CD1c-positive myeloid dendritic cell (primary cell): Measurements from ENCODE around the gene TTF2.

Experiments
- DNase-seq: peaks from one replicate; pipeline ENCODE4 v3.0.0-alpha.2; 2016; ENCODE audit errors: extremely low spot score

TTF2 gene

DNA sequence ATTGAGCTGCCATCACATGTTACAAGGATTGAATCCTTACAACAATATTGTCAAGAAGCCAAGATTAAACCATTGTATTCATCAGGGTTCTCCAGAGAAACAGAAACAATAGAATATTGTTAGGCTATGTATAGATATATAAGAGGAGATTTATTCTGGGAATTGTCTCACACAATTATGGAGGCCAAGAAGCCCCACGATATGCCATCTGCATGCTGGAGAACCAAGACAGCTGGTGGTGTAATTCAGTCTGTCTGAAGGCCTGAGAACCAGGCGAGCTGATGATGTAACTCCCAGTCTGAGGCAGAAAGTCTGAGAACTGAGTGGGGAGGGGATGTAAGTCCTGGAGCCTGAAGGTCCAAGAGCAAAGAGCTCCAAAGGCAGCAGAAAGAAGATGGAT lies 14.5 kb upstream of the TTF2 start:
- DNase-seq: no peak

- DNase-seq: no peak
These were observed 13.3 kb upstream of the TTF2 start for GRCh38 chr1:117046781-117047180.

DNA sequence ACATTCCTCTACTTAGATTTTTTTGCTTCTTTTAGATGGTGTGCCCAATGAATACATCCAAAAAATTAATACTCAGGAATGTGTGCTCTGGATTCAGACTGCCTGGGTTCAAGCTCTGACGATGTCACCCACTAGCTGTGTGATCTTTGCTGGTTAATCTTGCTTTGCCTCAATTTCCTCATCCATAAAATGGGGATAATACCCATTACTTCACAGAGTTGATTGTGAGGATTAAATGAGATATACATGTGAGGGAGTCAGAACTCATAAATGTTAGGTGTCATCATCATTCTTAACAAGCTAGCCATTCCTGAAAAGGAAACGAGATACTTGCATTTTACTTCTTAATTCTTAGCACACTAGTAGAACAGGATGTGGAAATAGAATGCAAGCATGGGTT lies 12.9 kb upstream of the TTF2 start:
- no peak for DNase-seq

DNA sequence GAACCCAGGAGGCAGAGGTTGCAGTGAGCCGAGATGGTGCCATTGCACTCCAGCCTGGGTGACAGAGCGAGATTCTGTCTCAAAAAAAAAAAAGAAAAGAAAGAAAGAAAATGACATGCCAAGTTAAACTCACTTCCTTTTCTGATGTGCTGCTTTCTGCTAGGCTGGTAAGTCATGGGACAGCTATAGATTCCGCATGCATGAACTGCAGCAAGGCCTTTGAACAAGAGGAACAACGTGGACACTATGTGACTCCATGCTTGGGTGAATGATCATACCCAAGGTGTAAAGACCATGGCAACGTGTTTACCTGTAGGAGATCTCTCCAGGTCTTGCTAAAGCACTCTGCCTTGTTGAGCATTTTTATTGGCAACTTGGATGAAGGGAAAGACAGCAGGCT lies 10.3 kb upstream of the TTF2 start:
- DNase-seq: peak; percentile 56

DNA sequence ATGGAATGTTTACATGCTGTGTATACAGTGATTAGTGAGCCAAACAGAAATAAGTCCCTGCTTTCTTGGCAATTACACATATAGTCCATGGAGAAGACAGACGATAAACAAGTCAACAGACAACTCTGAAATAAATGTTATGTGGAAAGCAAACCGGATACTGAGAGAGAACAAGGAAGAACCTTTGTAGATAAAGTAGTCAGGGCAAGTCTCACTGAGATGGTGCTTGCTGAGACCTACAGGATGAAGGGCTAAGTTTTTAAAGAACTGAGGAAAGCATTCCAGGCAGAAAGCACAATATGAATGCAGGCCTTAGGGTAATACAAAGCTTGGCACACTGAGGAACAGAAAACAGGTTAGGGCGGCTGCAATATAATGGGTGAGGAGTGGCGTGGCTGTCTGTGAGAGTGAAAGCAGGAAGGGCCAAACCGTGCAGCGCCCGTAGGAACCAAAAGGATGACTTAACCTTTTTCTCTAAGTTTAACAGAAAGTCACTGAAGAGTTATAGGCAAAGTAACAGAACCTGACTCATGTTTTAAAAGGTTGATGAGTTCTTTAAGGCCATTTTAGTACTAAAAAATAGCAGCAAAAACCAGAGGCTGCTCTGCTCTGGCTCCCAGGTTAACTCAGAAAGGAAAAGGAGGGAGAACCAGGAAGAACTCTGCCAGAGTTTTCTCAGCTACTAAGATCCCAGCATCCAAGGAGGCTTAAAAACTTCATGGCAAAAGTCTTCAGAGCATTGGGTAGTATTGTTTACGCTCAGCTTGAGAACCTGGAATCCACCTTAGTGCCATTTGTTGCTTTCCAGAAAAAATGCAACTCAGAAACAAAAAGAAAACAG lies 8.7 kb upstream of the TTF2 start:
- DNase-seq: peak; percentile 55

DNA sequence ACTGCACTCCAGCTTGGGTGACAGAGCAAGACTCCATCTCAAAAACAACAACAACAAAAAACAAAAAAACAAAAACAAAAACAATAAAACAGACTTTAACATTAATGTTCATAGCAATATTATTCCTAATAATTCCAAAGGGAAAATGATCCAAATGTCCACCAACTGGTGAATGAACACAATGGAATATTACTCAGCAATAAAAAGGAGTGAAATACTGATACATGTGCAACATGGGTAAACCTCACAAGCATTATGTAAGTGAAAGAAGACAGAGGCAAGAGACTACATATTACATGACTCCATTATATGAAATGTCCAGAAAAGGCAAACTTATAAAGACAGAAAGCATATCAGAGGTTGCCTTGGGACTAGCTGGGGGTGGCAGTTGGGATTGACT lies 6.1 kb upstream of the TTF2 start:
- DNase-seq: no peak

DNA sequence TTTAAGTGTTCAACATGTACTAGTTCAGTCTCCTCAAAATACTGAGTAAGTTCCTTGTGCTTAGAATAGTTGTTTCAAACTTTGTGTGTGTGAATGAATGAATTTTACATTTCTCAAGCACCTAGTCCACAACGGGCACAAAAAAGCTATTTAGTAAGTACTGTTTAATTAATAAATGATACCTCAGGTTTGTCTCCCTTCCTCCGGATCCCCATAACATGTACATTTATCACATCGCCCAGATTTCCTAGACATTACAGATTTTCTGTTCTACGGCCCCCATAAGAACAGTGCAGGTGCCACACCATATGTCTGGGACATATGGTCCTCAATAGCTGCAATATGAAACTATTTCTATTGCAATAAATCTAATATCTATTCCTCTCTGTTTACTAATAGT lies 1.3 kb upstream of the TTF2 start:
- no peak for DNase-seq

DNA sequence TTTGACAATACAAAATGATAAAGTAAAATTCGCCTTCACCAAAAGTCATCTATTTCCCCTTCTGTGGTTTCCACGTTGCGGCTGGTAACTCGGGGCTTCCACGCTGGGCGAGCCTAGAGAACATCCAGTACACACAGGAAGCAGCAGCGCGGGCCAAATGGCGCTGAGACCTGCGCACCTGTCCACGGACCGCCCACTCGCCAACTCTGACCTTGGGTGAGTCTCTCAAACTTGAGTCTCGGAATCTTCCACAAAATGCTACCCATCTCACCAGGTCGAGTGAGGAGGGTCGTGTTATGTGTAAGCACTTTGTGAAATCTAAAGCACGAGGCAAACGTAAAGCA lies 820 bp upstream of the TTF2 start:
- peak; percentile 38 for DNase-seq

DNA sequence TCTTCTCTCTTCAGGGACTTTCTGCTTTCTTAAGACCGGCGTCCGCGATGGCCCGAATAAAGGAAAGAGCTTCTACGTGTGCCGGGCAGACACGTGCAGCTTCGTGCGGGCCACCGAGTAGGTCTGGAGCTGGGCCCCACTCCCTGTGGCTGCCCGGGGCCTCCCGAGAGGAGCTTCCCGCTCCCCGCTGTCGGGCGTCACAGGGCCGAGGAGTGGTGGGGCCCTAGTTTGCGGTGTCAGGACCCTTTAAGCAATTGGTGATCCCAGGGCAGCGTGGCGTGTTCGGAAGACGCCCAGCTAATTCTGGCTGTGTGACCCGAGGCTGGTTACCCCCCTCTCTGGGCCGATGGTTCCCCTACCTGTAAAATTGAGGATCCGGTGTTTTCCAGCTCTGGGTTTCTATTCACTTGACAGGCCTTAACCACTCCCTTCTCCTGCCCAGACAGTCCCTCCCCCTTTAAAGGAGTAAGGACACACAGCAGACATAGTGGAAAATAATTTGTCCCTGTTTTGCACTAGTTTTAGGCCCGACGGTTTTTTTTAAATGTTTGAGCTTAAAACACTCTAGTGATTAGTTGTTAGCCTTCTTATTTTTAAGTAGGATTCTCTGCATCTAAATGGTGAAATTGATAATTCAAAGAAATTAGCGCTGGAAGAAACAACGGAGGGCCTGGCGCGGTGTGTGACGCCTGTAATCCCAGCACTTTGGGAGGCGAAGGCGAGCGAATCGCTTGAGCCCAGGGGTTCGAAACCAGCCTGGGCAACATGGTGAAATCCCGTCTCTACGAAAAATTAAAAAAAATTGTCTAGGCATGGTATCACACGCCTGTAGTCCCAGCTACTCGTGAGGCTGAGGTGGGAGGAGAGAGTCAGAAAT lies 553 bp downstream of the TTF2 start:
- peak; percentile 33 for DNase-seq

DNA sequence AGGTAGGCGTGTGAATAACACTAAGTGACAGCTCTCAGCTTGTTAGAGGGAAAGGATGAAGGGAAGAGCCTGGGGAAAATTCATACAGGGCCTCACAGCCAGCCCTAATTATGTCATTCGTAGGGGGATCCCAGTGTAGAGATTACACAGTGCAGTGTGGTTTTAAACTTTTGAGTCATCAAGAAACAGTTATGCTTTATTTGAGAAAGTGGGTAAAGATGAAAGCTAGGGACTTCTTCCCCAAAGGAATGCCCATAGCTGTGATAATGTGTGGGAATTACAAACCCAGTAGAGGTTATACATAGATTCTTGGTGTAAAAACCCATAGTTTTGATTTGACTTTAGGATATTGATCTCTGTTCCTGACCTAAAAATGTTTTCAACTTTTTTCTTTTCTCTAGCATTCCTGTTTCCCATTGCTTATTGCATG lies 1.9 kb downstream of the TTF2 start:
- DNase-seq: peak; percentile 17

- no peak for DNase-seq
These were observed 6.2 kb downstream of the TTF2 start for GRCh38 chr1:117066367-117066766.

DNA sequence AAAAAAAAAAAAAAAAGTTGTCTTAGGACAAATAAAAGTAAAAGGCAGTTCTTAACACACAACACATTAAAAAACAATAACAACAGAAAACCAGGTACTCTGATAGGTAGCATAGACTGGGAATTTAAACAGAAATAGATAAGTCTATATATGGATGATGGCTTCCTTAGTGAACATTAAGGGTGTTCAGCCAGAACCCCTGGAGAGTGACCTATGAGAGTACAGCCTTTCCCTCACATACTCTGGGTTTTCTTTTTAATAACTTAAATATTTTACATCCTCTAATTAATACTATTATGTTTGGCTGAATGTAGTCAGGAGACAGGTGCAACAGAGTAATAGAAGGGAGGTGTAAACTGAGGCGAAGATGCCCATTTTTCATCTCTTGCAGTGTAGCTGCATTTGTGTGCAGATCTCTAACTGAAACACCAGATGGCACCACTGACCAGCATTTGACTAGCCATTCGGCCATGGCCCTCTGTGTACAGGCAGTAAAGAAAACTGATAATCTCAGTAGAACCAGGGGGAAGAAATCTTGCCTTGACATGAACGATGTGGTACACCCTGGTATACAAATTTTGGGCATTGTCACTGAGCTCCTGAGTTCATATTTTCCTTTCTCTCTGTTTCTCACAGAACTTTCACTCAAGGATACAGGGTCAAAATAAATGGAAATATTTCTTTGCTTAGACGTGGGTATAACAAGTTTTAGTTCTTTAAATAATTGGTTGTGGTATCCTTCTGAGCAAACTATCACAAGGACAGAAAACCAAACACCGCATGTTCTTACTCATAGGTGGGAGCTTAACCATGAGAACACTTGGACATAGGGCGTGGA lies 7.6 kb downstream of the TTF2 start:
- peak; percentile 59 for DNase-seq

GRCh38 chr1:117068580-117068979 lies 8.5 kb downstream of the TTF2 start:
- no peak for DNase-seq

DNA sequence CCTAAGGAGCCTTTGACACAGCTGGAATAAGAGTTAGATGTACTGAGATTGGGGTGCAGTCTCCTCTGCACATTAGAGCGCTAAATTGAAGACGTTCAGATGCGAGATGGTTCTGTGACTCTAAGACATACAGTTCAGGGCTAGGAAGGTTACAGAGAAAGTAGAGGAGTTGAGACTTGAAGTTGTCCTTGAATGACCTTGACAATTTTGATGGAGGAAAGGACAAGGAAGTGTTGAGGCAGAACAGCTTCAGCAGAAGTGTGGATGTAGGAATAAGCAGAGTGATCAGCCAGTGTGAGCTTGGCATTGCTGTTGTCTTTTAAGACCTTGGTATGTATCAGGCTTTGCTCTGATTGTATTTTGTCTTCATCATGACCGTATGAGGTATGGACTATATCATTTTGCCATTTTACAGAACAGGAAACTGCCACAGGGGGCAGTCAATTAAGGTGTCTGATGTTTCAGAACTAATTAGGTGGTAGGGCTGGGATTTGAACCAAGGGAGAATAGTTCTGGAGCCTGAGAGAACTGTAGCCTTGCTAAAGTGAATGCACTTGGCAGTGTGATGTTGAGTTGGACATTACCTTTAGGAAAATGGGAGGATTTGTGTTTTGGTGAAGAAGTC lies 9.2 kb downstream of the TTF2 start:
- no peak for DNase-seq

DNA sequence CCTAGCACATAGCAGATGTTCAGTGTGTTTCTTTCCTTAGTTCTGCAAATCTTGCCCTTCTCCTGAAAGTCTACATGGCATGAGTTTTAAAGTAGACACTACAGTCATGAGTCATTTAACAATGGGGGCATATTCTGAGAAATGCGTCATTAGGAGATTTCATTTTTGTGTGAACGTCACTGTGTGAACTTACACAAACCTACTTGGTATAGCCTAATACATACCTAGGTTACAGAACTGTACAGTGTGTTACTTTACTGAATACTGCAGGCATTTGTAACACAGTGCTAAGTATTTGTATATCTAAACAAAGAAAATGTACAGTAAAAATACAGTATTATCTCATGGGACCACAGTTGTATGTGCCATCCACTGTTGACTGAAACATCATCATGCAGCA lies 10.0 kb downstream of the TTF2 start:
- DNase-seq: no peak

DNA sequence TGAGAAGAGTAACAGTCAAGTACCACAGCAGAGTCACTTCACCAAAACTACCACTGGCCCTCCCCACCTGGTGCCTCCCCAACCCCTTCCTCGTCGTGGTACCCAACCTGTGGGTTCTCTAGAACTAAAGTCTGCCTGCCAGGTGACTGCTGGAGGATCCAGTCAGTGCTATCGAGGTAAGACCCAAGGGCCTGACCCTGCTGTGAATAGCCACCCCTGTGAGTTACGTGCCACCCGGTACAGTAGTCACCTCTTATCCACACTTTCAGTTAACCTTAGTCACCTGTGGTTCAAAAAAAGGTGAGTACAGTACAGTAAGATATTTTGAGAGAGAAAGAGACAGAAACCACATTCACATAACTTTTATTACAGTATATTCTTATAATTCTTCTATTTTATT lies 16.5 kb downstream of the TTF2 start:
- no peak for DNase-seq

DNA sequence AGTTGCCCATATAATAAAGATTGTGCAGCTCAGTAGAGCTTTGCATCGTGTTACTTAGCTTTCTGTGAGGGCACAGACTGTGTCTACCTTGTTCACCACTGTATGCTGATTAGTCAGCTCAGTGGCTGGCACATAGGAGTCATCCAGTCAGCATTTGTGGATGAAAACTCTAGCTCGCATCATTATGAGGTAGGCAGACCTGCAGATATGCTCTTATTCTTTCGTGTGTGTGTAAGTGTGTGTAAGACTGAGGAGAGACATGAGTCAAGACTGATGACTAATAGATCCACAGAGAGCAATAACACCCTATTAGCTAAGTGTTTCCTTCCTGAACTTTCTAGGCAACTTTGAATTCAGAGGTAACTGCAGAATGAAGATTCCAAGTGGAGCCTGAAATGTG lies 17.1 kb downstream of the TTF2 start:
- no peak for DNase-seq

- no peak for DNase-seq
These were observed 19.6 kb downstream of the TTF2 start for GRCh38 chr1:117079737-117080136.

DNA sequence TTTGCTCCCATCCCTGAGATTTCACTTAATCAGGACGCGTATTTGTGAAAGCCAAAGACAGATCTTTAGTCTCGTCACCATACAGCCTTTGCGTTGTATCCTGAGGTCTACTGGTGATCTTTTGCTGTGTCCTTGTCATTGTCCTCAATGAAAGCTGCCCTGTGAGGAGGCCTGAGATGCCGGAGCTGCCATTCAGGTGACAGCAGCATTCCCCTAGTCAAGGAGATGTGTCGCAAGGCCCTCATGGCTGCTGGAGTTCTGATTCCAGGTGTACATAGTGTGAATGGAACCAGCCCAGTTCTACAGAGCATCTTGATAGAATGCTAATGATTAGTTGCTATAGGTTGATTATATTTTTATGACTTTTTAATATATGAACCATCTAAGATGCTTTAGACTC lies 24.1 kb downstream of the TTF2 start:
- no peak for DNase-seq

DNA sequence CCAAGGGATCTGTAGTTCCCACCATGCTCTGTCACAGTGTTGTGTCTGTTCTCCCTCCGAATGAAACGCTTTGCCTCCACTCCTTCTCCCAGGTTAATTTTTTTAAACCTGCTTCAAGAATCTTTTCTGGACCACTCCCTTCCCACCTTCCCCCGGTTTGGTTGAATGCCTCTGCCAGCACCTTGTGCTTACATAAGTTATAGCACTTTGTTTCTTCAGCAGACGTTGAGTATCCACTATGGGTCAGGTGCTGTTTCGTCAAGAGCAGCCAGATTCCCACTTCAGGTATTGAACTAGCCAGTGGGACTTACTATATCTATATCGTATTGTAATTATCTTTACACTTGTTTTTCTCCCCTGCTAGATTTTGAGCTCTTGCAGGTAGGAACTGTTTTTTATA lies 27.6 kb downstream of the TTF2 start:
- DNase-seq: no peak

GRCh38 chr1:117089996-117090395 lies 29.9 kb downstream of the TTF2 start:
- DNase-seq: no peak

GRCh38 chr1:117092594-117092993 lies 32.5 kb downstream of the TTF2 start:
- DNase-seq: no peak
